ENCODE measurements around the gene HYI. TPM values are rescaled to one million over a fixed set of nuclear protein-coding genes. Genes with fewer than 3 reads are reported as not detected.
"Not testable (repeated sequence)": the region's sequence is repeated elsewhere in the genome, so short reads cannot be mapped to it uniquely, and the experiment has no call there.

Gene HYI
- total RNA-seq, 1 donor from 2014 or later: 28.6 TPM

DNA sequence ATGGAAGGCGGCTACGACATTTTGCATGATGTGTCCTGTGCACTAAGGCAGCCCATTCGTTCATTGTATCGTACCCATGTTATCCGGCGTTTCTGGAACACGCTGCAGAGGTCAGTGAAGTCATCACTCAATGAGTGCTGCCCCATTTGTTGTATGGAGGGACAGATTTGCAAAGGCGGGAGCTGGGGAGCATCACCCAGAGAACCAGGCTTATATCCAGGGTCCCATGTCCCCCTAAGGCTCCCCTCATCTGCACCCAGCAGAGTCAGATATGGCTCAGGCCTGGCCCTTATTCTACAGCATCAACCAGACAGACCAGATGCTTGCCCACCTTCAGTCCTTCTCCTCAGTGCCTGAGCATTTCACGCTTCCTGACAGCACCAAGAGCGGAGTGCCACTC lies 32.9 kb downstream of the HYI start:
- Mint-ChIP-seq H3K4me3 (ENCODE audit: unreplicated experiment) (no peak overlapping the region), H3K27ac (ENCODE audit: unreplicated experiment) (no peak overlapping the region), H3K9me3 (ENCODE audit: low read depth) (no peaks in the 10 kb centered on the region), H3K4me1 (ENCODE audit: low read depth) (no peaks in the 10 kb centered on the region), H3K36me3 (ENCODE audit: low read depth) (peaks cover 33% of the 10 kb centered on the region), H3K27me3 (ENCODE audit: low read depth) (no peaks in the 10 kb centered on the region)
- TF ChIP-seq CTCF (IDR thresholded peaks at IDR 0.05): no peak
- DNase-seq (ENCODE audit: low spot score): no peak

DNA sequence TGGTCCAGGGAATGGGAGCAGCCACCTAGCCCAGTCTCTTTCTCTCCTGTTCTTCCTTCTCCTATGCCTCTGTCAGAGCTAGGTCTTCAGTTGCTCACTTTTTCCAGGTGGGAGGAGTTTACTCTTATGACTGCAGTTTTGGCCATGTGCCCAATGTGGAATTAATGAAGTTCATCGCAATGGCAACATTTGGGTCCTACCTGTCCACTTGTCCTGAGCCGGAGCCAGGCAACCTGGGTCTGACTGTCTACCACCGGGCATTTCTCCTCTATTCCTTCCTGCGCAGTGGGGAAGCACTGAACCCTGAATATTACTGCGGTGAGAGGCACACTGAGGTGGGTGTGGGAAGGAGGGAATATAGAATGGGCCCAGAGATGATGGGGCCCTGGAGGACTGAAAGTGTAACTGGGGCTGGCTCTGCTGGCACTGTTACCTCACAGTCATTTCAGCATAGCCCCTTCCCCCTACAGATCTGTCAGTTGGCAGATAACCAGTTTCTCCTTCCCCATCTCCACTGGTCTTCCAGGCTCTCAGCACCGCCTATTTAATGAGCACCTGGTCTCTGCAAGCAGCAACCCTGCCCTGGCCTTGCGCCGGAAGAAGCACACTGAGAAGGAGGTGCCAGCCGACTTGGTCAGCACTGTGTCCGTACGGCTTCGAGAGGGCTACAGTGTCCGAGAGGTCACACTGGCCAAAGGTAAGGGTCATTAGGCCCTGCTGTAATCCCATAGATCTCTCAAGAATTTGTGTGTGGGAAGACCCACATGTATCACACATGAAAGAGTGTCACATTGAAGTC lies 33.9 kb downstream of the HYI start:
- DNase-seq (ENCODE audit: low spot score): no peak
- TF ChIP-seq CTCF (IDR thresholded peaks at IDR 0.05): no peak
- Mint-ChIP-seq H3K27ac (ENCODE audit: unreplicated experiment) (no peak overlapping the region), H3K36me3 (ENCODE audit: low read depth) (peaks cover 31% of the 10 kb centered on the region), H3K27me3 (ENCODE audit: low read depth) (no peaks in the 10 kb centered on the region), H3K9me3 (ENCODE audit: low read depth) (no peaks in the 10 kb centered on the region), H3K4me1 (ENCODE audit: low read depth) (no peaks in the 10 kb centered on the region), H3K4me3 (ENCODE audit: unreplicated experiment) (no peak overlapping the region)

DNA sequence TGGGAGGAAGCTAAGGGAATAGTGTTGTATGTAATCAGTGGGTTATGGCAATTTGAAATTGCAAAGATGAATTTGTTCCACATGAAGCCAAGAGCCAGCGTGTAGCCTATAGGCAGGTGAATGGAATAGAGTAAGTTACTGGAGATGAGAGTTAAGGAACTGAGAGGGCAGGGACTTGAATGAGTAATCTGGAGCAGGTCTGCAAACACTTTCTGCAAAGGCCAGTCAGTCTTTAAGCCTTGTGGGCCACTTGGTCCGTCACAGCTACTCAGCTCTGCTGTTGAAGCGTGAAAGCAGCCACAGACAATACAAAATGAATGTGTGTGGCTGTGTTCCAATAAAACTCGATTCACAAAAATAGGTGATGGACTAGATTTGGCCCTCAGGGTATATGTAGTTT lies 34.9 kb downstream of the HYI start:
- Mint-ChIP-seq H3K36me3 (ENCODE audit: low read depth) (peaks cover 32% of the 10 kb centered on the region), H3K4me1 (ENCODE audit: low read depth) (no peaks in the 10 kb centered on the region), H3K9me3 (ENCODE audit: low read depth) (no peaks in the 10 kb centered on the region), H3K27ac (ENCODE audit: unreplicated experiment) (no peak overlapping the region), H3K4me3 (ENCODE audit: unreplicated experiment) (no peak overlapping the region), H3K27me3 (ENCODE audit: low read depth) (no peaks in the 10 kb centered on the region)
- no peak for DNase-seq (ENCODE audit: low spot score)
- TF ChIP-seq CTCF (IDR thresholded peaks at IDR 0.05): no peak

DNA sequence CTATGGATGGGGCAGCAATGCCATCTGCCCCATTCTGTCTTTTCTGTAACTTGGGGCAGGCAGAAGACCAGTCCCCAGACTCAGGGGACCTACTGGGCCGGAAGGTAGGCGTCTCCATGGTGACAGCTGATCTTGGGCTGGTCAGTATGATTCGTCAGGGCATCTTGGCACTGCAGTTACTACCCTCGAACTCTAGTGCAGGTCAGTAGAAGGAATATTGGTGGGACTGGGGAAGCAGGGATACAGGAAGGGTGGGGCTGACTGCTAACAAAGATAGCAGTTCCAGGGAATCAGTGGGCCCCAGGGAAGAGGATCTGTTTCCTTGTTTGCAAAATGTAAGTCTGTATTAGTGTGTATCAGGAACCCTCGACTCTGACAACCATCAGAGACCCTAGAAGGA lies 37.8 kb downstream of the HYI start:
- Mint-ChIP-seq H3K27ac (ENCODE audit: unreplicated experiment) (no peak overlapping the region), H3K4me3 (ENCODE audit: unreplicated experiment) (no peak overlapping the region)
- DNase-seq (ENCODE audit: low spot score): no peak

DNA sequence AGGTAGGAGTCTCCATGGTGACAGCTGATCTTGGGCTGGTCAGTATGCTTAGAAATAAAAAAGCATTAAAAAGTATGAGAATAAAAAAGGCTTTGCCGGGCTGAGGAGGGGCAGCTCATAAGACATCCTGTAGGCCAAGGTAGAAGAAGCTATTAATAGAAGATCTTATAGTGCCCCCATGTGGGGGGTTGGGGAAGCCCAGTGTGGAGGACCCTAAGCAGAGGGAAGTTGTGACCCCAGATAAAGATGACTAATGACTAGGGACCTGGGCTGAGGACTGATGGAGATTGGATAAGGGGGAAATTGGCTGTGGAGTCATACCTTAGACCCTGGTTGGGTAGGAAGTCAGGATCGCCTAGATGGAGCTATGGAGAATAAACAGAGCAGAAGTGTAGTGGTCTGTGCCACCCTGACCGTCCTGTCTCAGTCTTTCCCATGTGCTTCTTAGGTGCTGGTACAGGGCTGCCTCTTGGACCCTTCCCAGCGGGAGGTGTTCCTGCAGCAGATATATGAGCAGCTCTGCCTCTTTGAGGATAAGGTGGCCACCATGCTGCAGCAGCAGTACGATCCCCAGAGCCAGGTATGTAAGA lies 39.0 kb downstream of the HYI start:
- Mint-ChIP-seq H3K27ac (ENCODE audit: unreplicated experiment) (no peak overlapping the region), H3K27me3 (ENCODE audit: low read depth) (no peaks in the 10 kb centered on the region), H3K9me3 (ENCODE audit: low read depth) (no peaks in the 10 kb centered on the region), H3K36me3 (ENCODE audit: low read depth) (peaks cover 16% of the 10 kb centered on the region), H3K4me3 (ENCODE audit: unreplicated experiment) (no peak overlapping the region), H3K4me1 (ENCODE audit: low read depth) (no peaks in the 10 kb centered on the region)
- peak; percentile 81 for TF ChIP-seq CTCF (IDR thresholded peaks at IDR 0.05)
- DNase-seq (ENCODE audit: low spot score): no peak

More for the DNA sequence above, 37.8 kb downstream of the HYI start:
- H3K27me3 Mint-ChIP-seq (ENCODE audit: low read depth): no peaks in the 10 kb centered on the region
- H3K4me1 Mint-ChIP-seq (ENCODE audit: low read depth): no peaks in the 10 kb centered on the region
- no peaks in the 10 kb centered on the region for H3K9me3 Mint-ChIP-seq (ENCODE audit: low read depth)
- no peak for TF ChIP-seq CTCF (IDR thresholded peaks at IDR 0.05)
- H3K36me3 Mint-ChIP-seq (ENCODE audit: low read depth): peaks cover 21% of the 10 kb centered on the region

- H3K4me3 Mint-ChIP-seq (ENCODE audit: unreplicated experiment); DNase-seq (ENCODE audit: low spot score); H3K9me3 Mint-ChIP-seq (ENCODE audit: low read depth); H3K27me3 Mint-ChIP-seq (ENCODE audit: low read depth); H3K4me1 Mint-ChIP-seq (ENCODE audit: low read depth); H3K27ac Mint-ChIP-seq (ENCODE audit: unreplicated experiment): not testable (repeated sequence)
- H3K36me3 Mint-ChIP-seq (ENCODE audit: low read depth): peaks cover 21% of the 10 kb centered on the region
Observed at GRCh38 chr1:43413426-43413825, 40.3 kb downstream of the HYI start.
